Measurements from ENCODE around the gene SCMH1.

Gene SCMH1

DNA sequence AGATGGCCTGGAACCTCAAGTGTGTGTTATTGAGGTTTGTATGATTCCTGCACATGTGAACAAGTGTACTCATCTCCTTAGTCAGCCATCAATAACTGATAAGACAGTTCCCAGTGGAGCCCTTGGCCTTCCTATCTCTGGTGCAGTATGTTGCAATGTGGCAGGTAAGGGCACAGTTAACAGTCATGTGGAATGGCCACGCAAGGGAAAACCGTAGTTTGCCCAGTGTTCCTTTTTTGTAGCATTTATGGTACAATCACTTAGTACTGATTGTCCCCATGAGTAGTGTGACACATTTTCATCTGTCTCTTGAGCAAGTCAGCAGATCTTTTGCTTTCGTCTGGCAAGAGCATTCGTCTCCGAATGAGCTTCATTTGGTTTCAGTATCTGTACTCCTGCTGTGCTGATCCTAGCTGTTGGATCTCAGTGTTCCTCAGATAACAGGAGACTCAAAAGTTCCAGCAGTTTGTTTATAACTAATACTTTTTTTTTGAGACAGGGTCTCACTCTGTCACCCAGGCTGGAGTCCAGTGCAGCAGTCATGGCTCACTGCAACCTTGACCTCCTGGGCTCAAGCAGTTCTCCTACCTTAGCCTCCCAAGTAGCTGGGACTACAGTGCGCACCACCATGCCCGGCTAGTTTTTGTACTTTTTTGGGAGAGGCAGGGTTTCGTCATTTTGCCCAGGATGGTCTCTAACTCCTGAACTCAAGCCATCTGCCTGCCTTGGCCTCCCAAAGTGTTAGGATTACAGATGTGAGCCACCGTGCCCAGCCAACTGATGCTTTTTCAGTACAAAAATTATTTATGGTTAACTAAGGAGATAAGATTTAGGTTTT, 254.4 kb downstream of the SCMH1 start:
- no peak for DNase-seq

DNA sequence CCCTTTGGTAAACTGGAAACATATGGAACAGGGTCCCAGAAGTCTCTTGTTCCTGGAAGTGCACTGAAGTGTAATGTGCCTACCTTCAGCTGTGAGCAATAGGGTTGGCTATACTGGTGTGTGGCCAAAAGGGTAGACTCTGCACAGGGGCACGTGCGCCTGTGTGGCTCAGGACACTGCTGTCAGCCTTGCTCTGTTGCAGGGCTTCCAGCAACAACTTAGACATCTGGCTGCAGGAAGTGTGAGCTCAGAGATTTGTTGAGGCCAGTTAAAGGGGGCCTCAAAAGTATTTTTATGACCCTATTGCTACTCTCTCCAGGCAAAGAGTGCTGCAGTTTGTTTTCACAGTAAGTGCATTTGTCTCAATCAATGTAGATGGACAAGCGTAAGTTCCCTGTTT, 255.2 kb downstream of the SCMH1 start:
- DNase-seq, result no peak

DNA sequence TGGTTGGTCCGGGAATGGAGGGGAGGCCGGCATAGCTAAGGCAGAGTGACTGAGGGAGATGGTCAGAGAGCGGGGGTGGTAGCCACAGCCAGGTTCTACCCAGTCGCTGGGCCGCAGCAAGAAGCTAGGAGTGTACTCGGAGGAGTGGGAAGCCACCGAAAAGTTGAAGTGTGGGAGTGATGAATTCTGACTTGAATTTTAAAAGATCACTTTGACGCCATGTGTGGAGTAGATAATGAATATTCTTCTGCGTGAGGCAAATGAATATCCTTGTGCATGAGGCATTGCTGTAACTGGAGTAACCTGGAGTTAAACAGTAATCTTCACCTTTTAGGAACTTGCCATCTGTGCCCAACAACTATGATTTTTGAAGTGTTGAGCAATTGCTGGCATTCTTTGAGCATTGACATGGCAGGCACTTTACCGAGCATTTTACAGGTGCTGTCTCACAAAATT, 255.8 kb downstream of the SCMH1 start:
- DNase-seq, result no peak

- DNase-seq, result no peak
Observed at GRCh38 chr1:40985875-40986274, 256.2 kb downstream of the SCMH1 start.

- DNase-seq, result no peak
Observed at GRCh38 chr1:40985161-40985560, 256.9 kb downstream of the SCMH1 start.

DNA sequence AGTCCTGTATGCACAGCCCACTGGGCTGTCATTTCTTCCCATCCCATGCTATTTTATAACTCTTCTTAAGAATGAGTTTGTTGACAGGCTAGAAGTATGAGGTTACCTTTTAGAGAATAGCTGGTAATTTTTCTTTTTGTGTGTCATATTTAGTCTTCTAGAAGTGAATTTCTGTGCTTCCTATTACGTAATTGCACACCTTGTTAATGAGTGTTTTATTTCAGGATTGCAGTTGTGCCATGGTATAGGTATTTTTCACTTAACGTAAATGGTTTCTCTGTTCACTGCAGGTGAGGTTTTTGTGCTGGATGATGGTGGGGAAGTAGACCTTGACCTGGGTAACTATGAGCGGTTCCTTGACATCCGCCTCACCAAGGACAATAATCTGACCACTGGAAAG, 257.6 kb downstream of the SCMH1 start:
- DNase-seq, result no peak

DNA sequence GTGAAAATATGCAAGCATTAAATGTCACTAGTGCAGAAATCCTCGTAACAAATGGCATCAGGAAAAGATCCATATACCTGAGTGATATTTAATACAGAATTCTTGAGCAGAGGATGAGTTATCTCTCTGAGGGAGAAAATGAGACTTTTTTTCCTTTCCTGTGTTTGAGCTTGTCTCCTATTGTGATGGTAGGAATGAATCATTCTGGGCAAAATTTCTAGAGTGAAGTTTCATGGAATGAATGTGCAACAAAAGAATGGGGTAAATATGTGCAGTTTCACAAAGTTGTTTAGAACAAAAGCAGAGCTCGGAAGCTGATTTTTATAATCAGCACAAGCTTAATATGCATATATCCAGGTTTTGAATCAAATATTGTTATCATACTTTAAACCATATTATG, 258.0 kb downstream of the SCMH1 start:
- DNase-seq, result no peak

GRCh38 chr1:40983286-40983685, 258.8 kb downstream of the SCMH1 start:
- no peak for DNase-seq

- DNase-seq, result no peak
Observed at GRCh38 chr1:40982721-40983120, 259.4 kb downstream of the SCMH1 start.

- no peak for DNase-seq
Observed at GRCh38 chr1:40981691-40982448, 260.2 kb downstream of the SCMH1 start.

DNA sequence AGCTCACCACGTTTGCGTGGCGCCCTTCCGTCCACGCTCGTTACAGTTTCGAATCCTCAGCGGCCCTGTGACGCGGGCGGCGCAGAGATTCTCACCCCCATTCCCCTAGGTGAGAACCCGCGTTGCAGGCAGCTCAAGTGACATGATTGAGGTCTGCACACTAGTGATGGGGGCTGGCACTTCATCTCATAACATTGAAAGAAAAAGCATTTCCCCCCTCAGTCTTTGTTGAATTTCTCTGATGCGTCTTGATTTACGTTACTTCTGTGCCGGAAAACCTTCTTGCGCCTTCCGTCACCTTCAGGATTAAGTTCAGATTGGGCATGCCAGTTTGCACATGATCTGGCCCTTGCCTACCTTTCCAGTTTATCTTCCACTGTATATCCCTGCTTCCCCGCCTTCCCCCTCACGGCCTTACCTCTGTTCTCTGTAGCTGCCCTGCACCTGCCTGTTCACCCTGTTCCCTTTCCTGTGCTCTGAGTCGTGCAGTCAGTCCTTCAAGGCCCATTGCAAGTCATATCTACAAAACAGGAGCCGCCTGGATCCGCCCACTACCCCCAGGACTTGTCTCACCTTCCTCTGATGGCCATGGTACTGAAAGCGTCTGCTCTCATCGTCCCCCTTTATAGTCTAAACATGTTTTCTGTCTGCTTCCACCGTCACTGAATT, 261.5 kb downstream of the SCMH1 start:
- DNase-seq, result peak; percentile 4

DNA sequence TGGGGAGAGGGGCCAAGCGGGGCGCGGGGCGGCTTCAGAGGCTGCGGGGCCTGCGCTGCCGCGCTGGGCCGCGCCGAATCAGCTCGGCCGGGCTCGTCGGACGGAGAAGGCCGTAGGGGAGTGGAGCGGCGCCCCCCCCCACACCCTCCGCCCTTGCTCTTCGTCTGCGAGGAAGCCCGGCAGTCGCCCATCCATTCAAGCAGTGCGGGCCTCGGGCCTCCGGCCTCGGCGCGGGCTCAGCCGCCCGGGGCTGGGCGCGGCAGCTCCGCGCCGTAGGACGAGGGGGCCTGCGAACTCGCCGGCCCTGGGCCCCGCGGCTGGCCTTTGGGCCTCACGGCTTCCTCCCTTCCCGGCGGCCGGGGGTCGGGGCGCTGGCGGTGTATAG, 262.0 kb downstream of the SCMH1 start:
- no peak for DNase-seq

DNA sequence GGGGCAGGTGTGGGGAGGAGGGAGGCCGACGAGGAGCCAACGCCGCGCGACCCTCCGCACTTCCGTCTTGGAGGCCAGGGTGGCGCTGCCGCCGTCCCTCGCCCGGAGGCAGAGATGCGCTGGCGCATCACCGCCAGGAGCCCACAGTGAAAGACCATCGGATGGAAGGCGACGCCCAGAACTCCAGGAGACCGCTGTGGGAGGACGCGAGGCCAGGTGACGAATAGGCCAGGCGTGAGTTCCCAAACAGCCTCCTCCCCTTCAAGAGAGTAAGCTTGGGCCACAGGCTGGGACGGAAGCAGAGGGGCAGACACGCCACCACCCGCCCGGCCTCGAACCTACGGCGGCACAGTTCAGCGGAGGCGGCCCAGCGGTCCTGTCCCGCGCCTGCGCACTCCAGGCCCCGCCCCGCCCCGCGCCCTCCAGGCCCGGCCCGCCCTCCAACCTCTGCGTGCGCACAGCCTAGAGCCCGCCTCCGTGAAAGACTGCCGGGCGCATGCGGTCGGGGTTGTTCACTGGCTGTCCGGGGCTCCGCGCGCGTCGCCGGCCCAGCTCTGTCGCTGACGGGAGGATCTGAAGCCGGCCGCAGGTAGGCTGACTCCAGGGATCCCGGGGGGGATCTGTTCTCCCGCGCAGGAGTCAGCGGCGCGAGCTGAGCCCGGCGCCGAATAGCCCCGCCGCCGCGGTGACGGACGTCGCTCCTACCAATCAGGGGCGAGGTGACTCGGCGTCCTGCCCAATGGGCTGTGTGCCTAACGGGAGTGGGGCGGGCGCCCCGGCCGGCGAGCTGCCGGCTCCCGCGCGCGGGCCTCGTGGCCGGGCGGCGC, 262.7 kb downstream of the SCMH1 start, which contains the start of gene CTPS1:
TSS of gene CTPS1 (plus strand) at position 456 of the 827 bp plus-strand sequence. CDS start 3,595 bp downstream, outside the sequence.
- DNase-seq, result peak; percentile 77

DNA sequence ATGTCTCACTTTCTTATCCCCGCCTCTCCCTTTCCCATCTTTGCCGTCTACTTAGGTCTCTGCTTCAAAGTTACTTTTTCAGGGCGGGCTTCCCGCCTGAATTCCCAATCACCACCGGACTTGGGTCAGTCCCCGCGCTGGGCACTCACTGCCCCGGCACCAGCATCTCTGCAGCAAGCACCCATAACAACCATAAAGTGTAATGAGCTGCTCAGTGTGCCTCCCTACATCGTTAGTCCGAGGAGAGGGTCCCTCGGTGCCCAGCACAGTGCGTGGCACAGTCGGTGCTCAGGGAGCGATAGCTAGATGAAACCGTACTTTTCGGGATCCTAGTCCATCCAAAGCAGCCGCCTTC, 263.2 kb downstream of the SCMH1 start:
- DNase-seq, result no peak

DNA sequence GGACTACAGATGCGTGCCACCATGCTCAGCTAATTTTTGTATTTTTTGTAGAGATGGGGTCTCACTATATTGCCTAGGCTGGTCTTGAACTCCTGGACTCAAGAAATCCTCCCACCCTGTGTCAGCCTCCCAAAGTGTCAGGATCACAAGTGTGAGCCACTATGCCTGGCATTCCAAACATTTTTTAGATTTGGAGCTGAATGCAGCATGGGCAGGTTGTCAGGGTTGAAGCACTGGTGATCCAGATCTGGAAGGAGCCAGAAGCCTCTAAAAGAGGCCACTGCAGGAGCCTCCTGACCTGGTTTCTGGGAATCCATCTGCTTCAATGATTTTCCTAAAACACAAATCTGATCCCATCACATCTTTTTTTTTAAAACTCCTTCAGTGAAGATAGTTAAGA, 264.4 kb downstream of the SCMH1 start:
- DNase-seq, result no peak
